Stomach (tissue), 4 donors: ENCODE measurements around the gene IGSF21.

Experiments used
- CTCF ChIP-seq, 7 experiments: fragments of 450-650 bp in 4 of 7; fragments of 200-600 bp in 3 of 7; sonication (generic) in 3 of 7; IDR thresholded peaks; one replicate each; pipeline ENCODE4 v1.5.1; 2016 to 2019; ENCODE audit warnings: antibody characterized with exemption in 7 of 7, control low read depth in 2 of 7, mild to moderate bottlenecking in 1 of 7
- EP300 ChIP-seq: sonication (generic); formaldehyde crosslinking; IDR thresholded peaks from one replicate; pipeline ENCODE4 v1.6.1; 2017; ENCODE audit warnings: antibody characterized with exemption
- POLR2A ChIP-seq, 4 donors: fragments of 450-650 bp; IDR thresholded peaks; one replicate each; pipeline ENCODE4 v1.6.1; 2016; ENCODE audit warnings: antibody characterized with exemption in 4 of 4, control low read depth in 2 of 4, mild to moderate bottlenecking in 1 of 4, moderate library complexity in 1 of 4
- POLR2AphosphoS5 ChIP-seq, 3 donors: sonication (generic); formaldehyde crosslinking; IDR thresholded peaks; one replicate each; pipeline ENCODE4 v1.6.1; 2016; ENCODE audit warnings: antibody characterized with exemption in 3 of 3

GRCh38 chr1:18279351-18280074, 171.9 kb downstream of the IGSF21 start:
- no peak for TF ChIP-seq CTCF (IDR thresholded peaks at IDR 0.05)
- no peak for TF ChIP-seq POLR2AphosphoS5 (IDR thresholded peaks at IDR 0.05)
- no peak for TF ChIP-seq EP300
- TF ChIP-seq POLR2A (IDR thresholded peaks at IDR 0.05): no peak
